HEK293 (cell line): ENCODE data around the gene FBXL13.

ENCODE experiments used
- CTCF ChIA-PET: fragments of 350-600 bp; formaldehyde crosslinking; extraction: SDS; loops from one replicate; lab custom pipeline; 2021; ENCODE audit warnings: antibody characterized with exemption; lab: Yijun Ruan, JAX
- POLR2A ChIA-PET: fragments of 300-600 bp; formaldehyde crosslinking; extraction: SDS; loops from one replicate; lab custom pipeline; 2020; ENCODE audit warnings: antibody characterized with exemption, inconsistent platforms; lab: Yijun Ruan, JAX
- H3K27ac ChIP-seq: fragments of 200-500 bp; sonication (Bioruptor generic); 2 replicates; pipeline ENCODE4 v1.5.1; 2014; ENCODE audit warnings: low read depth, low read length, control low read depth, inconsistent platforms; ENCODE audit errors: extremely low read depth
- H3K36me3 ChIP-seq, 2 experiments: fragments of 200-500 bp in 1 of 2; sonication (Bioruptor generic) in 1 of 2; 1 replicate in 1 of 2; 2 replicates in 1 of 2; pipeline ENCODE4 v1.5.1; 2014 to 2017; ENCODE audit warnings: inconsistent platforms in 2 of 2, low read length in 2 of 2; ENCODE audit not compliant: control insufficient read depth in 2 of 2, insufficient read depth in 1 of 2
- H3K4me1 ChIP-seq: fragments of 200-500 bp; sonication (Bioruptor generic); 2 replicates; pipeline ENCODE4 v1.5.1; 2014; ENCODE audit warnings: mild to moderate bottlenecking, low read length, inconsistent platforms; ENCODE audit not compliant: control insufficient read depth, insufficient read depth
- H3K4me3 ChIP-seq: 2 replicates; pipeline ENCODE4 v1.5.1; 2011; ENCODE audit warnings: low read depth, mild to moderate bottlenecking, control low read depth, low read length, moderate library complexity
- H3K9me3 ChIP-seq: fragments of 200-500 bp; sonication (Bioruptor generic); 2 replicates; pipeline ENCODE4 v1.5.1; 2014; ENCODE audit warnings: low read depth, low read length, inconsistent platforms; ENCODE audit not compliant: control insufficient read depth, insufficient read depth
- HOXA7 ChIP-seq: sonication (generic); formaldehyde crosslinking; IDR thresholded peaks from 2 replicates; pipeline ENCODE4 v1.8.1; 2022; ENCODE audit warnings: missing genetic modification reagents, borderline replicate concordance
- WT1 ChIP-seq: fragments of 450-650 bp; formaldehyde crosslinking; IDR thresholded peaks from 2 replicates; pipeline ENCODE4 v1.5.1; 2016; ENCODE audit warnings: missing biosample characterization, missing genetic modification characterization
- ZFP41 ChIP-seq: fragments of 450-650 bp; formaldehyde crosslinking; IDR thresholded peaks from 2 replicates; pipeline ENCODE4 v1.5.1; 2016; ENCODE audit warnings: missing biosample characterization, missing genetic modification characterization, borderline replicate concordance
- ZNF175 ChIP-seq: fragments of 450-650 bp; formaldehyde crosslinking; IDR thresholded peaks from 2 replicates; pipeline ENCODE4 v1.5.1; 2016; ENCODE audit warnings: missing biosample characterization, missing genetic modification characterization
- ZNF404 ChIP-seq: fragments of 450-650 bp; formaldehyde crosslinking; IDR thresholded peaks from 2 replicates; pipeline ENCODE4 v1.5.1; 2017; ENCODE audit warnings: missing biosample characterization, missing genetic modification characterization
- ZNF692 ChIP-seq: fragments of 450-650 bp; formaldehyde crosslinking; IDR thresholded peaks from 2 replicates; pipeline ENCODE4 v1.5.1; 2016; ENCODE audit warnings: missing biosample characterization, missing genetic modification characterization
- ZNF701 ChIP-seq: fragments of 450-650 bp; formaldehyde crosslinking; IDR thresholded peaks from 2 replicates; pipeline ENCODE4 v1.5.1; 2016; ENCODE audit warnings: missing biosample characterization, missing genetic modification characterization
- ZNF837 ChIP-seq: fragments of 450-650 bp; formaldehyde crosslinking; IDR thresholded peaks from 2 replicates; pipeline ENCODE4 v1.5.1; 2016; ENCODE audit warnings: missing biosample characterization, missing genetic modification characterization
- TF ChIP-seq, protein P1 (sequence below): fragments of 450-650 bp; formaldehyde crosslinking; conservative IDR thresholded peaks from 2 replicates; pipeline ENCODE4 v1.5.1; 2016; ENCODE audit warnings: low read depth, missing biosample characterization, missing genetic modification characterization
- TF ChIP-seq, protein P2 (sequence below): fragments of 450-650 bp; formaldehyde crosslinking; conservative IDR thresholded peaks from 2 replicates; pipeline ENCODE4 v1.5.1; 2016; ENCODE audit warnings: low read depth, missing biosample characterization, missing genetic modification characterization
- TF ChIP-seq, protein P3 (sequence below): fragments of 450-650 bp; formaldehyde crosslinking; IDR thresholded peaks from 2 replicates; pipeline ENCODE4 v1.5.1; 2016; ENCODE audit warnings: missing biosample characterization, missing genetic modification characterization

Gene FBXL13

GRCh38 chr7:102837802-102838201 is 236.8 kb downstream of the FBXL13 start (continued):
- TF ChIP-seq, protein P1, sequence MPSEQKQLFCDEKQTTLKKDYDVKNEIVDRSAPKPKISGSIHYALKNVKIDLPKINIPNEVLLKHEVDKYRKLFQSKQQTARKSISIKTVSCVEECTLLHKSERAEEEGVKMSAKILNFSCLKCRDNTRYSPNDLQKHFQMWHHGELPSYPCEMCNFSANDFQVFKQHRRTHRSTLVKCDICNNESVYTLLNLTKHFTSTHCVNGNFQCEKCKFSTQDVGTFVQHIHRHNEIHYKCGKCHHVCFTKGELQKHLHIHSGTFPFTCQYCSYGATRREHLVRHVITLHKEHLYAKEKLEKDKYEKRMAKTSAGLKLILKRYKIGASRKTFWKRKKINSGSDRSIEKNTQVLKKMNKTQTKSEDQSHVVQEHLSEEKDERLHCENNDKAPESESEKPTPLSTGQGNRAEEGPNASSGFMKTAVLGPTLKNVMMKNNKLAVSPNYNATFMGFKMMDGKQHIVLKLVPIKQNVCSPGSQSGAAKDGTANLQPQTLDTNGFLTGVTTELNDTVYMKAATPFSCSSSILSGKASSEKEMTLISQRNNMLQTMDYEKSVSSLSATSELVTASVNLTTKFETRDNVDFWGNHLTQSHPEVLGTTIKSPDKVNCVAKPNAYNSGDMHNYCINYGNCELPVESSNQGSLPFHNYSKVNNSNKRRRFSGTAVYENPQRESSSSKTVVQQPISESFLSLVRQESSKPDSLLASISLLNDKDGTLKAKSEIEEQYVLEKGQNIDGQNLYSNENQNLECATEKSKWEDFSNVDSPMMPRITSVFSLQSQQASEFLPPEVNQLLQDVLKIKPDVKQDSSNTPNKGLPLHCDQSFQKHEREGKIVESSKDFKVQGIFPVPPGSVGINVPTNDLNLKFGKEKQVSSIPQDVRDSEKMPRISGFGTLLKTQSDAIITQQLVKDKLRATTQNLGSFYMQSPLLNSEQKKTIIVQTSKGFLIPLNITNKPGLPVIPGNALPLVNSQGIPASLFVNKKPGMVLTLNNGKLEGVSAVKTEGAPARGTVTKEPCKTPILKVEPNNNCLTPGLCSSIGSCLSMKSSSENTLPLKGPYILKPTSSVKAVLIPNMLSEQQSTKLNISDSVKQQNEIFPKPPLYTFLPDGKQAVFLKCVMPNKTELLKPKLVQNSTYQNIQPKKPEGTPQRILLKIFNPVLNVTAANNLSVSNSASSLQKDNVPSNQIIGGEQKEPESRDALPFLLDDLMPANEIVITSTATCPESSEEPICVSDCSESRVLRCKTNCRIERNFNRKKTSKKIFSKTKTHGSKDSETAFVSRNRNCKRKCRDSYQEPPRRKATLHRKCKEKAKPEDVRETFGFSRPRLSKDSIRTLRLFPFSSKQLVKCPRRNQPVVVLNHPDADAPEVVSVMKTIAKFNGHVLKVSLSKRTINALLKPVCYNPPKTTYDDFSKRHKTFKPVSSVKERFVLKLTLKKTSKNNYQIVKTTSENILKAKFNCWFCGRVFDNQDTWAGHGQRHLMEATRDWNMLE (tag by site-specific recombination) = no peak
- TF ChIP-seq, protein P2, sequence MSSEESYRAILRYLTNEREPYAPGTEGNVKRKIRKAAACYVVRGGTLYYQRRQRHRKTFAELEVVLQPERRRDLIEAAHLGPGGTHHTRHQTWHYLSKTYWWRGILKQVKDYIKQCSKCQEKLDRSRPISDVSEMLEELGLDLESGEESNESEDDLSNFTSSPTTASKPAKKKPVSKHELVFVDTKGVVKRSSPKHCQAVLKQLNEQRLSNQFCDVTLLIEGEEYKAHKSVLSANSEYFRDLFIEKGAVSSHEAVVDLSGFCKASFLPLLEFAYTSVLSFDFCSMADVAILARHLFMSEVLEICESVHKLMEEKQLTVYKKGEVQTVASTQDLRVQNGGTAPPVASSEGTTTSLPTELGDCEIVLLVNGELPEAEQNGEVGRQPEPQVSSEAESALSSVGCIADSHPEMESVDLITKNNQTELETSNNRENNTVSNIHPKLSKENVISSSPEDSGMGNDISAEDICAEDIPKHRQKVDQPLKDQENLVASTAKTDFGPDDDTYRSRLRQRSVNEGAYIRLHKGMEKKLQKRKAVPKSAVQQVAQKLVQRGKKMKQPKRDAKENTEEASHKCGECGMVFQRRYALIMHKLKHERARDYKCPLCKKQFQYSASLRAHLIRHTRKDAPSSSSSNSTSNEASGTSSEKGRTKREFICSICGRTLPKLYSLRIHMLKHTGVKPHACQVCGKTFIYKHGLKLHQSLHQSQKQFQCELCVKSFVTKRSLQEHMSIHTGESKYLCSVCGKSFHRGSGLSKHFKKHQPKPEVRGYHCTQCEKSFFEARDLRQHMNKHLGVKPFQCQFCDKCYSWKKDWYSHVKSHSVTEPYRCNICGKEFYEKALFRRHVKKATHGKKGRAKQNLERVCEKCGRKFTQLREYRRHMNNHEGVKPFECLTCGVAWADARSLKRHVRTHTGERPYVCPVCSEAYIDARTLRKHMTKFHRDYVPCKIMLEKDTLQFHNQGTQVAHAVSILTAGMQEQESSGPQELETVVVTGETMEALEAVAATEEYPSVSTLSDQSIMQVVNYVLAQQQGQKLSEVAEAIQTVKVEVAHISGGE = no peak
- TF ChIP-seq ZNF692 (tag by site-specific recombination) (no peak), ZNF837 (tag by site-specific recombination) (no peak), ZFP41 (tag by site-specific recombination) (no peak), WT1 (tag by site-specific recombination) (no peak)
- TF ChIP-seq, protein P3, sequence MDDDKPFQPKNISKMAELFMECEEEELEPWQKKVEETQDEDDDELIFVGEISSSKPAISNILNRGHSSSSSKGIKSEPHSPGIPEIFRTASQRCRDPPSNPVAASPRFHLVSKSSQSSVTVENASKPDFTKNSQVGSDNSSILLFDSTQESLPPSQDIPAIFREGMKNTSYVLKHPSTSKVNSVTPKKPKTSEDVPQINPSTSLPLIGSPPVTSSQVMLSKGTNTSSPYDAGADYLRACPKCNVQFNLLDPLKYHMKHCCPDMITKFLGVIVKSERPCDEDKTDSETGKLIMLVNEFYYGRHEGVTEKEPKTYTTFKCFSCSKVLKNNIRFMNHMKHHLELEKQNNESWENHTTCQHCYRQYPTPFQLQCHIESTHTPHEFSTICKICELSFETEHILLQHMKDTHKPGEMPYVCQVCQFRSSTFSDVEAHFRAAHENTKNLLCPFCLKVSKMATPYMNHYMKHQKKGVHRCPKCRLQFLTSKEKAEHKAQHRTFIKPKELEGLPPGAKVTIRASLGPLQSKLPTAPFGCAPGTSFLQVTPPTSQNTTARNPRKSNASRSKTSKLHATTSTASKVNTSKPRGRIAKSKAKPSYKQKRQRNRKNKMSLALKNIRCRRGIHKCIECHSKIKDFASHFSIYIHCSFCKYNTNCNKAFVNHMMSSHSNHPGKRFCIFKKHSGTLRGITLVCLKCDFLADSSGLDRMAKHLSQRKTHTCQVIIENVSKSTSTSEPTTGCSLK (tag by site-specific recombination) = no peak

GRCh38 chr7:102836977-102837376 is 237.6 kb downstream of the FBXL13 start:
- 0 out of 2 replicates have a peak, but pooled peaks cover 3% of the 10 kb centered on the region for H3K4me1 ChIP-seq
- ChIA-PET CTCF (interaction anchor here (0.6 to 1.1 kb wide), 2 partner anchors 169 to 230 kb away, joined by 3 to 4 read pairs; no protein-coding TSS in a partner anchor), POLR2A (no interaction called here)
- H3K9me3 ChIP-seq = no peaks in the 10 kb centered on the region
- H3K27ac ChIP-seq = no peak overlapping the region
- no peaks in the 10 kb centered on the region for H3K36me3 ChIP-seq
- TF ChIP-seq ZNF175 (no peak), ZNF701 (no peak), HOXA7 (CRISPR knock-in tag) (no peak), ZNF404 (tag by site-specific recombination) (no peak)
- no peak overlapping the region for H3K4me3 ChIP-seq
